ENCODE results near the gene LDB2. TPM values are rescaled to one million over a fixed set of nuclear protein-coding genes. Genes with fewer than 3 reads are reported as not detected.

The LDB2 gene
- 137 TPM for total RNA-seq

DNA sequence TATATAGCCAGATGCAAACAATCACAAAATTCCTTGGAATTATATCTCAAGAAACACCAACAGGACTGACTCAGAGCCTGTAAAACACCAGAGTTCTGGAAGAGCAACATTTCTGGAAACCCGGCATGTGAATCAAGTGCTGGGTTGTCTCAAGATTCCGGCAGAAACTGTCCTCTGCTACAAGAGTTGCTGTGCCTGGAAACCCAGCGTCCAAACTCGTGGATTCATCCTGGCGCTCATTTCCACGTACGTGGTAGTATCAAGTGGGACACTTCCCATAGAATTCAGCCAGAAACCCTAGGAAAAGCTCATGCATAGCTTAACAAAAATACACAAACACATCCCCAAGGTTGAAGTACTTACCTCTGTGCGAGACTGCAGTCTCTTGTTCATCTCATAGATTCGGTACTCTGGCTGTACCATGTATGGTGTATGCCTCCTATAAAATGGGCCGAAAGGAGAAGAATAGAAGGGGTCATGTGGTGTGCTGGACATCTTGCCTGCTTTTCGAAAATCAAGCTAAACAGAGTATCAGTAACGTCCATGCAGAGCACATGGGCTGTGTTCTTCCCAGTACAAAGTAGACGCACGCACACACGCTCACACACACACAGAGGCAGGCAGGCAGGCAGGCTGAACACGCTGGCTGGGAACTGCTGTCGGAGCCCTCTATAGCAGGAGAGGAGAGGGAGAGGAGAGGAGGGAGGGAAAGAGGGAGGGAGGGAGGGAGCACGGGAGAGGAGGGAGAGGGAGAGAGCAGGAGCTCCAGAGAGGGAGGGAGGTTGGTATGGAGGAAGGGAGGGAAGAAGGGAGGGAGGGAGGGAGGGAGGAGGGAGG, at the start of gene LDB2:
TSS of gene LDB2 (minus strand) at position 655 of the 837 bp plus-strand sequence.
- H3K9me3 ChIP-seq: no peaks in the 10 kb centered on the region
- no peaks in the 10 kb centered on the region for H3K27me3 ChIP-seq
- peak within 1 kb of the TSS in 1 of 2 donors; percentile 32 for H3K27ac ChIP-seq
- DNase-seq (ENCODE audit: low spot score in 2 of 2): peak in 1 of 2 donors; percentile 76
- no peaks in the 10 kb centered on the region for H3K4me1 ChIP-seq
- H3K4me3 ChIP-seq: peak within 1 kb of the TSS; percentile 24 to 65
- TF ChIP-seq, protein P1, sequence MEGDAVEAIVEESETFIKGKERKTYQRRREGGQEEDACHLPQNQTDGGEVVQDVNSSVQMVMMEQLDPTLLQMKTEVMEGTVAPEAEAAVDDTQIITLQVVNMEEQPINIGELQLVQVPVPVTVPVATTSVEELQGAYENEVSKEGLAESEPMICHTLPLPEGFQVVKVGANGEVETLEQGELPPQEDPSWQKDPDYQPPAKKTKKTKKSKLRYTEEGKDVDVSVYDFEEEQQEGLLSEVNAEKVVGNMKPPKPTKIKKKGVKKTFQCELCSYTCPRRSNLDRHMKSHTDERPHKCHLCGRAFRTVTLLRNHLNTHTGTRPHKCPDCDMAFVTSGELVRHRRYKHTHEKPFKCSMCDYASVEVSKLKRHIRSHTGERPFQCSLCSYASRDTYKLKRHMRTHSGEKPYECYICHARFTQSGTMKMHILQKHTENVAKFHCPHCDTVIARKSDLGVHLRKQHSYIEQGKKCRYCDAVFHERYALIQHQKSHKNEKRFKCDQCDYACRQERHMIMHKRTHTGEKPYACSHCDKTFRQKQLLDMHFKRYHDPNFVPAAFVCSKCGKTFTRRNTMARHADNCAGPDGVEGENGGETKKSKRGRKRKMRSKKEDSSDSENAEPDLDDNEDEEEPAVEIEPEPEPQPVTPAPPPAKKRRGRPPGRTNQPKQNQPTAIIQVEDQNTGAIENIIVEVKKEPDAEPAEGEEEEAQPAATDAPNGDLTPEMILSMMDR (IDR thresholded peaks at IDR 0.05): no peak
- intact Hi-C loops (cut with DNase I): no loop called here
- no peaks in the 10 kb centered on the region for H3K36me3 ChIP-seq

DNA sequence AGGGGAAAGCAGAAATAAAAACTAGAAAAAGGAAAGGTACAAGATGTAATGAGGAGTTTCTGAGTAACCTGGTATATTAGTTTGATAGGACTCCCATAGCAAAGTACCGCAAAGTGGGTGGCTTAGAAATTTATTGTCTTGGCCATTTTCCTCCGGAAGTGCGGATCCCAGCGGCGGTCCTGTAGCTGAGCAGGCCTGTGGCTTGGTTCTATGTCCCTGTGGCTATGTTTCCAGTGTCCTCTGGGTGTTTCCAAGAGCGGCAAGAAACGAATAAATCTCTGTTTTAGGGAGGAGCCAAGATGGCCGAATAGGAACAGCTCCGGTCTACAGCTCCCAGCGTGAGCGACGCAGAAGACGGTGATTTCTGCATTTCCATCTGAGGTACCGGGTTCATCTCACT, 44.0 kb upstream of the LDB2 start:
- H3K36me3 ChIP-seq: no peaks in the 10 kb centered on the region
- no peaks in the 10 kb centered on the region for H3K4me1 ChIP-seq
- DNase-seq (ENCODE audit: low spot score in 2 of 2): no peak
- no peaks in the 10 kb centered on the region for H3K9me3 ChIP-seq
- TF ChIP-seq, protein P1 (IDR thresholded peaks at IDR 0.05): no peak
- no peaks in the 10 kb centered on the region for H3K27me3 ChIP-seq
- no peak overlapping the region for H3K27ac ChIP-seq
- H3K4me3 ChIP-seq: no peak overlapping the region
- intact Hi-C loops (cut with DNase I): no loop called here

DNA sequence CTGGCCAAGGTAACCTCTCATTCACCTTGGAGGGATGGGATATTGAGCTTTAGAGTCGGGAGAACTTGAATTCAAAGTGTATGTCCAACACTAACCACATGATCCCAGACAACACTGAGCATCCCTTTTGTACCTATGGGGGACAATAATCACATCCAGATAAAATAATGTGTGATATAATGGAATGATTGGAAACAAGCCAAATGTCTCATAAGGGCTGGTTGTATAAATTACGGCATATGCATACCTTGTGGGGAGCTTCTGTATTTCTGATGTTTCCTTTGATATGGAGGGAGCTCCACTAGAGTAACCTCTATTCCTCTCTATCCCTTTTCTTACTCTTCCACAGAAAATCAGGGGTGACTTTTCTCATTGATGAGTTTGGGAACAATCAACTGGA, 40.7 kb upstream of the LDB2 start:
- no peaks in the 10 kb centered on the region for H3K36me3 ChIP-seq
- H3K4me3 ChIP-seq: no peak overlapping the region
- H3K4me1 ChIP-seq: no peaks in the 10 kb centered on the region
- no peaks in the 10 kb centered on the region for H3K27me3 ChIP-seq
- TF ChIP-seq, protein P1 (IDR thresholded peaks at IDR 0.05): no peak
- H3K27ac ChIP-seq: no peak overlapping the region
- H3K9me3 ChIP-seq: no peaks in the 10 kb centered on the region
- no peak for DNase-seq (ENCODE audit: low spot score in 2 of 2)
- intact Hi-C loops (cut with DNase I): no loop called here

DNA sequence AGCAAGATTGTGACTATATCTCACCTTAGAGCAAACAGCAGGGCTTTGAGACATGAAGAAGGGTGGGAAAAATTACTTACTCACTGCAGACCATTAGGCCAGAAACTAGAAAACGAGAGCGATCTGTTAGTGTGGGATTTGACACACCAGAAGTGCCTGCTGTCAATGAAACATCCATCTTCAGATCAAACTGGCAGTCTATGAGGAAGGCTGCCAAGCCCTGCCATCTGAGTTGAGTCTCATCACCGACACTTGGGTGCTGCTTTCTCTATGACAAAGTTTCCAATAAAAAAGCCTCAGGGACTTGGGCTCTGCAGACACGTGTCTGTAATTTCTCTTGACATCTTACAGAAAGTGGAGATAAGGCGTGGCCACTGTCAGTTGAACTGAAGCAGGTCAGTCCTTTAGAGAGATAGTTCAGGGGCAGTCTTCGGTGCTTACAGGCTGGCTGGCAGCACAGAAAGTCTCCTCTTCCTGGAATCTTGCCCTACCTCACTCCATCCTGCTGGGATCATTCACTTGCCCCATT, 40.1 kb upstream of the LDB2 start:
- no peak for DNase-seq (ENCODE audit: low spot score in 2 of 2)
- H3K9me3 ChIP-seq: no peaks in the 10 kb centered on the region

DNA sequence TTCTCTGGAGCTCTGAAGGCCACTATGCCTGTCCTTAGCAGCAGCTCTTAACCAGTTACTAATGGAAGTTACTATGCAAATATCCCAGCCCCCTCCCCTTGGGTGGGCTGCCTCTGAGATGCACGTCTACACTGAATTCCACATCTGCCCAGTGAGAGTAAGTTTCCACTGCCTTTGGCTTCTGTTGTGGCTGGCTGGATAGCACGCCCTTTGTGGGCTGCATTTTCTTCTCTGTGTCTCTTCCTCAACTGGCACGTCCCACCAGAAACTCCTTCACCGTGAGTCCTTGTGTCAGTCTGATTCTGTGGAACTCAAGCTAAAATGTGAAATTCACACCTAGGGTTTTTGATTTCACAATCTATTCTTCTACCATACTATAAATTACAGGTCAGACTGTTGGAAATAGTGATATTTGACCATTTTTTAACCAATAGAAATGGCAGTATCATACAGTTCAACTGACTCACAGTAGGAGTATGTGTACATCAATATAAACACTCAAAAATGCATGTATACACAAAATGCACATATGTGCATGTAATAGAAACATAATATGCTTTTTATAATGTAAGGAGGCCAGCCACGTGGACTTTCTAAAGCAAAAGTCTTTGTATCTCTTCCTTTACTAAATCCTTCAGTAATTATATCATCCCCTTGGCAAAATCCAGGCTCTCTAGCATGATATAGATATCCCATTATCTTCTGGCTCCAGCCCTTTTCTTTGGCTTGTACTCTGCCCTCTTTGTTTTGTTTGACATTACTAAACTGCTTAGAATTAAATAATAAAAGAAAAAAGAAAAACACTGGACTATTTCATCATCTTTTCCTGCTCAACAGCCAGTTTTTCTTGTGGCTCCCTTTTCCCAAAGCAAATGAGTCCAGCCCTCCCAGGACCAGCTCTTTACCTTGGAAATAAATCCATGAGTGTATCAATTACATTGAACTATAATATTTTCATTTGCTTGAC, 33.2 kb upstream of the LDB2 start:
- Histone ChIP-seq H3K9me3 (no peaks in the 10 kb centered on the region), H3K4me1 (no peaks in the 10 kb centered on the region), H3K36me3 (no peaks in the 10 kb centered on the region), H3K4me3 (no peak overlapping the region), H3K27ac (no peak overlapping the region), H3K27me3 (no peaks in the 10 kb centered on the region)
- DNase-seq (ENCODE audit: low spot score in 2 of 2): no peak
- TF ChIP-seq, protein P1 (IDR thresholded peaks at IDR 0.05): no peak
- intact Hi-C loops (cut with DNase I): no loop called here

More for the DNA sequence above, 40.1 kb upstream of the LDB2 start:
- no peaks in the 10 kb centered on the region for H3K36me3 ChIP-seq
- no peaks in the 10 kb centered on the region for H3K4me1 ChIP-seq
- no peak overlapping the region for H3K4me3 ChIP-seq
- no peaks in the 10 kb centered on the region for H3K27me3 ChIP-seq
- TF ChIP-seq, protein P1 (IDR thresholded peaks at IDR 0.05): no peak
- H3K27ac ChIP-seq: no peak overlapping the region
- intact Hi-C loops (cut with DNase I): no loop called here
